Astrocyte (in vitro differentiated cells and primary cell): Measurements from ENCODE around the gene SMIM10L1.

Experiments
- EZH2 ChIP-seq: IDR thresholded peaks from 2 replicates; pipeline ENCODE4 v1.6.1; 2012; ENCODE audit warnings: mild to moderate bottlenecking, low read length, inconsistent platforms; ENCODE audit not compliant: insufficient read depth
- TF ChIP-seq, protein P1 (sequence below): IDR thresholded peaks from 2 replicates; pipeline ENCODE4 v1.5.1; 2011; ENCODE audit warnings: low read depth, mild to moderate bottlenecking, inconsistent platforms, low read length, moderate library complexity; ENCODE audit not compliant: insufficient read depth

DNA sequence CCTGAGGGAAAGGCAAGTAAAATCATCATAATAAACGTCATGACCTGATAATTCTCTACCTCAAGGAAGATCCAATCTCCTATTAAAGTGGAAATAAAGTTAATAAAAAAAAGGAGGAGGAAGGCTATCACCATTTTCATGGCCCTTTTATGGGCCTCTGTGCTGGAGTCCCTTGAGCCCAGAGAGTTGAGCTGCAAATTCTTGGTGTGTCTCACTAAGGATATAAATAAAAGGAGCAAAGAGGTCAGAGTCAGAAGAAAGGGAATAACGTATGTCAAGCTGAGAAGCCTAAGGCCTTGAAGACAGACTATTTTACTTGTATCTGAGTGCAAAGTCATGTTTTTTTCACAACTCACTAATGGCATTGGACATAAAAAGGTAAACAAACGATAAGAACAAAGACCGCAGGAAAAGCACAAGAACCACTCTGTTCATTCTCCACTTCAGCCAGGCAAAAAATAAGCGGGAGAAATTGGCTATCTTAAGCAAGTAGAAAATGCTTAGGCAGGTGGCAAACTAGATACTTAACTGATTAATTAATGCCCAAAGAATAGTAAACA lies 12.0 kb upstream of the SMIM10L1 start:
- TF ChIP-seq, protein P1, sequence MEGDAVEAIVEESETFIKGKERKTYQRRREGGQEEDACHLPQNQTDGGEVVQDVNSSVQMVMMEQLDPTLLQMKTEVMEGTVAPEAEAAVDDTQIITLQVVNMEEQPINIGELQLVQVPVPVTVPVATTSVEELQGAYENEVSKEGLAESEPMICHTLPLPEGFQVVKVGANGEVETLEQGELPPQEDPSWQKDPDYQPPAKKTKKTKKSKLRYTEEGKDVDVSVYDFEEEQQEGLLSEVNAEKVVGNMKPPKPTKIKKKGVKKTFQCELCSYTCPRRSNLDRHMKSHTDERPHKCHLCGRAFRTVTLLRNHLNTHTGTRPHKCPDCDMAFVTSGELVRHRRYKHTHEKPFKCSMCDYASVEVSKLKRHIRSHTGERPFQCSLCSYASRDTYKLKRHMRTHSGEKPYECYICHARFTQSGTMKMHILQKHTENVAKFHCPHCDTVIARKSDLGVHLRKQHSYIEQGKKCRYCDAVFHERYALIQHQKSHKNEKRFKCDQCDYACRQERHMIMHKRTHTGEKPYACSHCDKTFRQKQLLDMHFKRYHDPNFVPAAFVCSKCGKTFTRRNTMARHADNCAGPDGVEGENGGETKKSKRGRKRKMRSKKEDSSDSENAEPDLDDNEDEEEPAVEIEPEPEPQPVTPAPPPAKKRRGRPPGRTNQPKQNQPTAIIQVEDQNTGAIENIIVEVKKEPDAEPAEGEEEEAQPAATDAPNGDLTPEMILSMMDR: no peak
- TF ChIP-seq EZH2: no peak
